ENCODE data around the gene ZNF599.

The ZNF599 gene

DNA sequence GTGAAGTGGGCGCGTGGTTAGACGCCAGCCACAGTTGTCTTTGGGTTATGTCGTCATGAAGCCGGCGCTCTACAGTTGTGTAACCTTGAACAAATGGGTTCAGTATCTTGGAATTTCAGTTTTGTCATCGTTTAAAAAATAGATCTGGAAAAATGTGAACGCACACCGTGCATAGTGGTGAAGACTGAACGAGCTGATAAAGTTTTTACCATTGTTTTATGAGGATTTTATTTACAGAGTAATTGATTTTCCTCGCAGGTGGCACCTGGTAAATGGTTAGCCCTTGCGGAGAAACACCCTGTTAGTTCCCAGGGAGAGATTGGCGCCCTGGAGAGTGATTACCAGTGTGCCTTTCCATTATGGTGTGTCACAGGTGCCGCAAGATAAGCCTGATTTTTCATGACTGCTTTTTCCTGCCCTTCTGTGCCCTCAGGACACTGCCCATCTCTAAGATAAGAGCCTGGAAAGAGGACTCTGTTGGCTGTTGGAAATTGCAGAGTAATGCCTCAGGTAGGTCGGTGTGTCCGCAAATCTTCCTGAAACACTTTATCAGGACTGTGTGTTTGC lies 38.4 kb downstream of the ZNF599 start:
- DNase-seq: peak; percentile 51

DNA sequence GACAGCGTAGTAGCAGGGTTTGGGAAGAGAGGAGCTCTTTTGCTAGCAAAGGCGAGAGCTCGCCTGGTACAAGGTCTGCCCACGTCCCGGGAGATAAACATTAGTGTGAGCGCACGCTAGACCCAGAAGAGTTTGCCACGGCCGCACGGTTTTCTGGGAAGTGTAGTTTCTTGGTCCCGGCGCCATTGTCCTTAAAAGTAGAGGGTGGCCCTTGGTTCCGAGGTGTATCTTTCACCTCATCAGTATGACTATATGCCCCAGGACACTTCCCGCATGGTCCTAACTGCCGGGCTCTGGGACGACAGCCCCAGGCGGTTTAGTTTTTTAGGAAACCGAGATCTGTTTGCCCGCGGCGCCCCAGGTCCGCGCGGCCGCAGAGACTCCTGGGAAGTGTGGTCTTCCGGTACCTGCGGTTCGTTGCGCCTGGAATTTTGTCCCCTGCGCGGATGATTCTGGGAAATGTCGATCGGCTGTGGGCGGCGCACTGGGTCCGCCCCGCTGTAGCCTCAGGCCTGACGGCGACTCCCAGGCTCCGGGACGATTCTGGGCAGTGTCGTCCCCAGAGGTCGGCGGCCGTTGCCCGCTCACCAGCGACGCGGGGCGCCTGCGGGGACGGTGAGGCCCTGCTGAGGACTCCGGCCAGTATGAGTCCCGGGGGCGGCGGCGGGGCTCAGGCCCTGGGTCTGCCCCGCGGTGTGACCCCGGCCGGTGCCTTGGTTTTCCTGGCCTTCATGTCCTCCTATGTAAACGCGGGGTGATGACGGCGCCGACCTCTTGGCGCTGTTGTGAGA lies 39.1 kb downstream of the ZNF599 start, which contains the start of gene ZNF181:
Gene ZNF181, plus strand, starts transcription at position 498 of the 791 bp plus-strand sequence. CDS start 795 bp downstream, outside the sequence.
- peak; percentile 73 for DNase-seq

DNA sequence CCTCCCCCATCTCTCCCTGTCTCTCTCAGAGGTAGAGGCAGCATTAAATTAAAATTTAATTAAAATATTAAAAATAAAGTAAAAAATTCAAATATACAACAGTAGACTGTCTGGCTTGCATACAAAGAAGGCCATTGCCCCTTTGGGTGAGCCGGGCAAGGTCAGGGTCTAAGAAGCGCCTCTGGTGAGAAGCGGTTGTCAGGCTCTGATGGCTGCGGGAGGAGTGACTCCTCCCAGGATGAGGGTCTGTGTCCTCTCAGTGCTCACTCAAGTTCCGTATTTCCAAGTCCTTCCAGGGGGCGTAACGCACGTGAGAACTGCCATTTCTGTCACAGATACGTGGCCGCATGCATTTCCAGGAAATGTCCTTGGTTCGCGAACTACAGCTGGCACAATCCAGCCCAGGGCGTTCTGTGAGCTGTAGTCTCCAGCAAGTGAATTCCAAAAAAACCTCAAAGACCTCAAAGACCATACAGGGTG lies 39.7 kb downstream of the ZNF599 start:
- DNase-seq: peak; percentile 52

DNA sequence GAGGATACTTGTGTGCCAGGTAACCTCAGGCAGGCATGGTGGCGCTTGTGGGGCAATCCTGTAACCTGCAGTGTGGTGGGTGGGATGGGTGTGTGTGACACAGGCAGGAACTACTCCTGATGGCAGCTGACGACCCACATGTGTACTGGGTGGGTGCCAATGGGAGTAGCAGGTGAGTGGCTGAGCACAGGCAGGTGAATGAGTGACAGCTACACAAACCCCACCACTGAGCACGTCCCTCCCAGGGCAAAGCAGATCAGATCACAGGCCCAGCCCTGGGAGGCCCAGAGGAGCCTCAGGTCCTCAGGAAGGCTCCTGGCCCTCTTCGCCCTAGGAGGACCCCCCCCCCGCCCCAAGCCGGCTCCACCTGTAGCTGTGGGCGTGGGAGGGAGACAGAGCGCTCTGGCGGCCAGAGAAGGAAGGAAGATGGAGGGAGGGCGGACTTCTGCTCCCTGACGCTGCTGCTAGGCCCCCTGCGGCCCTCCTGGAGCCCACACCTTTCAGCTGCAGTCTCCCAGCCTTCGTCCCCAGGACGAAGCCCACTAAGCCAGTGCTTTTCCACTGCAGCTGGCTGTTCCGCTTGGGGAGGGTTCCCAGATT lies 40.3 kb downstream of the ZNF599 start:
- no peak for DNase-seq

DNA sequence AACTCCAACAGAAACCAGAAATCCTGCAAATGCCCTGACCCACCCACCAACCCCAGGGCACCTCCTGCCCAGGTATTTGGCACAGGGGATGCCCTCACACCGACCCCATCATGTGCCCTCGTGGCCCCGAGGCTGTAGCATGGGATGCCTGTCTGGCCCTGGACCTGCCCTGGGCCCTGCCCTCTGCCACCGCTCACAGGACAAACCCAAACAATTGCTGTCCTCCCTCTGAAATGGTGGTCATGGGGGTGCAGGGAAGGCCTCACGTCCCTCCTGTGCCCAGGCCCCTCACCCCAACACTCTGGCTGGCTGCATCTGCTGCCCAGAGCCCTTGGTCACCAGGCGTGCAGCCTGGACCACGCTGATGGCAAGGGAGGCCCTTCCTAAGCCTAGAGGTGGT lies 41.1 kb downstream of the ZNF599 start:
- no peak for DNase-seq

DNA sequence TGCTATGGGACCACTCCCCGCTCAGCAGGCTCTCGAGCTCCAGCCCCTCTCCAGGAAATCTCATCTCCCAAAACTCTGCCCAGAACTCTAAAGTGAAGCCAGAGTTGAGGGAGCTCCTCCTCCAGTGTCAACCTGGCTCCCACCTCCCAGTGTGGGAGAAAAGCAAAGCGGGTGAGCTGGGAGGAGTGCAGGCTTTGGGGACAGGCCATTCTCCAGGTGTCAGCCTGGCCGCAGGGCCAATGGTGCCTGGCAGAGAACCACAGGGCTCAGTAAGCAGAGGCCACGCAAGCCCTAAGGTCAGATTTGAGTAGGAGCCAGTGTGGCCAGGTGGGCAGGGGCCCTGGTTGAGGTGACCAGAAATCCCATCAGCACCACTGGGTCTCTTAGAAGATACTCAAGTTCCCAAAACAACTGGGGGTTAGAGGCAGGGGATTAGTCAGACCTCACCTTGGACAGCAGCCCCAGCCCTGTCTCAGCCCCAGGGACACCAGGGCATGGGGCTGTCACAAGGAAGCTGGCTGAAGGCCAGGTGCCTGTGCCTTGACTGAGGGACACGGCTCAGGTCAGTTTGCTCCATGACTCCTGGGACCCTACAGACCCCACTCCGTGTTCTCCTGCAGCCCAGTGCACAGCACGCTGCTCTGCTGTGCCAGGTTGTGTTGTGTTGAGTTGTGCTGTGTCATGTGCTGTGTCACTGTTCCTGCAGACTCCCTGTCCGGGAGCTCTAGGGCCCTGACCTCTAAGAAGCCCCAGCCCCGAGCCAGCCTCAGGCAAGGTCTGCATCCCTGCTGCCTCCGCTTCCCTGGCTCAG lies 41.8 kb downstream of the ZNF599 start:
- DNase-seq: no peak

DNA sequence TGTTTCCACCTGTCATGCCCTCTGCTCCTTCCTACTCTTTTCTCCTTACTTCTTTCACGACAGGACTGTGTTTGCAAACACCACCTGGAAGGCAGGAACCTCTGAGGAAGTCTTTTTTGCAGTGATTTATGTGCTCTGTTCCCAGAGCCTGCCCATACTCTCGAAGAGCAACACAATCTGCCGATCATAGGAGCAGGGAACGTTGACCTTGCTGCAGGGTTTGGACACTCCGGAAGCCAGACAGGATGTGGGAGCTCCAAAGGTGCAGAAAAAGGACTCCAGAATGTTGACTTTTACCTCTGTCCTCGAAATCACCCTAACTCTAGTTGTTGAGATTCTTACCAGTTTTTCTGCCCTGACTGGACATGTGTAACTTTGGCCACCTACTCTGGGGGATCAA lies 47.6 kb downstream of the ZNF599 start:
- DNase-seq: no peak

DNA sequence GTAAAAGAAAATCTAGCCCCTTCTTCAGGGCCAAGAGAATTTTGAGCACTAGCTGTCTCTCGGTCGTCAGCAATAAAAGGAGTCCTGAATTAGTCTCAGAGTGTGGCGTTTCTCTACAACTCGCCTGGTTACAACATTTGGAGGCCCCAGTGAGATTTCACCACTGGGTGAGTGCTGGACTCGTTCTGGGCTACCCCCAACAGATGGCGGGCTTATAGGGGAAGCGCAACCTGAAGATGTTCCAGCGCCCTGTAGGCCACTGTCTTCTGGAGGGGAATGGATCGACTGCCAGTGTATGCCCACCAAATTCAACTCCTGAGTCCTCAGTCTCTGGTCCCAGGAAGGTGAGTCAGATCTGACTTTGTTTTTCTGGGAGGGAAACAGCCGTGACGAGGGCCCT lies 50.7 kb downstream of the ZNF599 start:
- no peak for DNase-seq

DNA sequence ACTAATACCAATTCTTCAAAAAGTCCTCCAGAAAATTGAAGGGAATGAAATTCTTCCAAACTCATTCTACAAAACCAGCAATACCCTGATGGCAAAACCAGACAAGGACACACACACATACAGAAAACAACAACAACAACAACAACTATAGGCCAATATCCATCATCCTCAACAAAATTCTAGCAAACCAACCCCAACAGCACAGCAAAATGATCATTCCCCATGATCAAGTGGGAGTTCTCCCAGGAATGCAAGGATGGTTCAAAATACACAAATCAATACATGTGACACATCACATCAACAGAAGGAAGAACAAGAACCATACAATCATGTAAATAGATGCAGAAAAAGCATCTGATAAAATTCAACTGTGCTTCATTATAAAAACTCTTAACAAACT lies 57.7 kb downstream of the ZNF599 start:
- DNase-seq: no peak

DNA sequence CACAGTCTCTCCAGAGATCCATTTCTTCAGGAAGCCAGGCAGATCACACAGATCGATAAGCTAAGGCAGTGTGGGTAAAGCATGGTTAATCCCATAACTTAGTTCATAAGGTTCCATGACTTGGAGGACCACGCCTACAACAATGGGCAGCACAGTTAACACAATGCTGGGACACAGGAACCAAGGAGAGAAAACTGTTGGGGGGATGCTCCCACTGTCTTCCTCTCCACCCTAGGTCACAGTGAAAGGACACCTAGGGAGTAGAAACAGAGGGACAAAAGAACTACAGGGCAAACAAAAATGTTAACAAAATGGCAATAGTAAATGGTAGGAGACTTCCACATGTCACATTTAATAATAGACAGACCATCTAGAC lies 59.8 kb downstream of the ZNF599 start:
- DNase-seq: no peak

DNA sequence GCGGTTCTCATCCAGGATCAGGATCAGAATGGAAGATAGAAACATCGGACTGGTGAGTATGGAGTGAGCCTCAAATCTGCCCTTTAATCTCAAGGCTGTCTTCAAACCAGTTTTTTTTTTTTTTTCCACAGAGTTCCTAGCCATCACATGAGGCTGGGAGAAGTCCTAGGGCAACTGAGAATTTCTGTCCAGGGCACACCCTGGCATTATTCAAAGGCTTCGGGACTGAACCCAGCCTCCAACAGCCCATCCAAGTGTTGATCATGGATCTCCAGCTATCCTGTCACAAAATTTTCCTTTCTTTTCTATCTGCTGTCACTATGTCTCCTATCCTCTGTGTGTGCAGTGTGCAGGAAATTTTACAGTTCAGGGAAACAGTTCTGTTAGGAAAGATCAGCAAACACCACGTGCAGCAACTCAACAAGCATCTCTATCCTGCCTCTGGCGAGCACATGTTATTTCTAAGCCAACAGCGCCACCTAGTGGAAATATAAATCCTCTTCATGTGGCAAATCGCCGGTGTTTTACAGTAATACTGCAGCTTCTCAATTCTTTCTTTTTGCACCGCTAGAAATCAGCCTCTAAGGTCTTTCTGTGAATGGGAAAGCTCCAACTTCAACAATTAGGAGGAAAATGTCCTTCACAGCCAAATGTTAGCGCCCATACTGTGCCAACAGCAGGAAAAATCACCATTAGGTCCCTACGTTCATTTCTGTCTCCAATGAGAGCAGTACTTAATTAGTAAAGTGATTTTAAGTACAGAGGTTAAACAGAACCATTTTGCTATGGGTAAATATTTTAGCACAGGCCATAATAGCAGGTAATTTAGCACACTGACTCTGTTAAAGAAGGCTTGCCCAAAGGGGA lies 60.4 kb downstream of the ZNF599 start:
- peak; percentile 74 for DNase-seq

DNA sequence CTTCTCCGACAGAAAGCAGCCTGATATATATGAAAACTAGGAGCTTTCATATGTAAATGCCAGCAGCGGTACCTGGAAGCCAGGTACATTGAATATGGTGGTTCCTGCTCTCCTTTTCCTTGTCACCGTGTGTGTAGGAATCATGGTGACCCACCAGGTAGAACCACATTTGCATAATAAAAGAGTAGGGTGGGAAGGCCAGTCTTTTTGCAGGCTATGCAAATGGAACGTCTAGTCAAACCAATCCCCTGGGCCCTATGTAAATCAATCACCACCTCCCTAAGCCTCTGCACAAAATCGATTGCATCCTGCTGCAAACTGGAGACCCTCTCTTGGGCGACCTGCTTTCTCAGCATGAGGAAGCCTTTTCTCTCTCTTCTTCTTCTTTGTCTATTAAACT lies 61.1 kb downstream of the ZNF599 start:
- DNase-seq: no peak
